SK-N-SH (cell line): ENCODE measurements around the gene KRT84. TPM values are rescaled to one million over a fixed set of nuclear protein-coding genes. Genes with fewer than 3 reads are reported as not detected.

ENCODE experiments used
- CTCF ChIA-PET: fragments of 300-600, 350-600 bp; formaldehyde crosslinking; extraction: SDS; loops from one replicate; lab custom pipeline; 2021; lab: Yijun Ruan, JAX
- POLR2A ChIA-PET: fragments of 350-600 bp; sonication (Branson Sonifier 250); formaldehyde crosslinking; extraction: SDS; loops from one replicate; lab custom pipeline; 2020; ENCODE audit warnings: antibody characterized with exemption, inconsistent platforms; lab: Yijun Ruan, JAX
- DNase-seq: peaks from one replicate; pipeline ENCODE4 v3.0.0; 2012
- H2AFZ ChIP-seq: fragments of 200-600 bp; sonication (generic); 2 replicates; pipeline ENCODE4 v1.8.1; 2016; ENCODE audit warnings: antibody characterized with exemption, mild to moderate bottlenecking, low read depth
- H3F3A ChIP-seq: fragments of 200-600 bp; sonication (generic); replicated peaks from 2 replicates; pipeline ENCODE3; 2016; ENCODE audit warnings: antibody characterized with exemption, mild to moderate bottlenecking; ENCODE audit not compliant: insufficient read depth
- H3K27ac ChIP-seq, 2 experiments: fragments of 200-500 bp in 1 of 2; fragments of 200-600 bp in 1 of 2; sonication (Bioruptor generic) in 1 of 2; sonication (generic), shearing (Covaris generic) in 1 of 2; 2 replicates each; pipeline versions ENCODE4 v1.5.1 to v1.6.1; 2014 to 2016; ENCODE audit warnings: low read depth in 2 of 2, inconsistent platforms in 1 of 2, low read length in 1 of 2, mild to moderate bottlenecking in 1 of 2, mixed read lengths in 1 of 2
- H3K27me3 ChIP-seq: fragments of 200-600 bp; sonication (generic), shearing (Covaris generic); 2 replicates; pipeline ENCODE4 v1.6.1; 2016; ENCODE audit warnings: mixed run types; ENCODE audit not compliant: insufficient read depth
- H3K36me3 ChIP-seq, 2 experiments: fragments of 200-500 bp in 1 of 2; fragments of 200-600 bp in 1 of 2; sonication (Bioruptor generic) in 1 of 2; sonication (generic) in 1 of 2; replicated peaks in 1 of 2; 2 replicates each; pipeline versions ENCODE3 to v1.5.1; 2014 to 2016; ENCODE audit warnings: low read length in 1 of 2, mild to moderate bottlenecking in 1 of 2; ENCODE audit not compliant: insufficient read depth in 2 of 2, control insufficient read depth in 1 of 2
- H3K4me1 ChIP-seq, 2 experiments: fragments of 200-500 bp in 1 of 2; fragments of 200-600 bp in 1 of 2; sonication (Bioruptor generic) in 1 of 2; sonication (generic), shearing (Covaris generic) in 1 of 2; 2 replicates each; pipeline versions ENCODE4 v1.5.1 to v1.6.1; 2014 to 2016; ENCODE audit warnings: low read depth in 1 of 2, low read length in 1 of 2, mixed run types in 1 of 2; ENCODE audit not compliant: insufficient read depth in 2 of 2, control insufficient read depth in 1 of 2
- H3K4me2 ChIP-seq: fragments of 200-600 bp; sonication (generic), shearing (Covaris generic); 2 replicates; pipeline ENCODE4 v1.6.1; 2017; ENCODE audit warnings: mixed run types
- H3K4me3 ChIP-seq, 2 experiments: fragments of 200-500 bp in 1 of 2; fragments of 200-600 bp in 1 of 2; sonication (Bioruptor generic) in 1 of 2; sonication (generic), shearing (Covaris generic) in 1 of 2; 2 replicates each; pipeline versions ENCODE4 v1.5.1 to v1.8.1; 2014 to 2016; ENCODE audit warnings: low read depth in 2 of 2, inconsistent platforms in 1 of 2, low read length in 1 of 2, mild to moderate bottlenecking in 1 of 2, mixed read lengths in 1 of 2, moderate library complexity in 1 of 2
- H3K79me2 ChIP-seq: fragments of 200-600 bp; sonication (generic); 2 replicates; pipeline ENCODE4 v1.8.1; 2017; ENCODE audit warnings: mild to moderate bottlenecking; ENCODE audit not compliant: insufficient read depth
- H3K9ac ChIP-seq: fragments of 200-600 bp; sonication (generic); 2 replicates; pipeline ENCODE4 v1.6.1; 2017; ENCODE audit warnings: mixed run types
- H3K9me2 ChIP-seq: fragments of 200-600 bp; sonication (generic); 2 replicates; pipeline ENCODE4 v1.6.1; 2017; ENCODE audit warnings: mixed run types
- H3K9me3 ChIP-seq: fragments of 200-600 bp; sonication (generic); 2 replicates; pipeline ENCODE4 v1.6.1; 2017; ENCODE audit warnings: mixed run types, mild to moderate bottlenecking, moderate library complexity
- H4K20me1 ChIP-seq: fragments of 200-600 bp; sonication (generic); 2 replicates; pipeline ENCODE4 v1.6.1; 2017; ENCODE audit warnings: mild to moderate bottlenecking, mixed run types; ENCODE audit not compliant: insufficient read depth
- CHD2 ChIP-seq: fragments of 150-350 bp; IDR thresholded peaks from 2 replicates; pipeline ENCODE4 v1.6.1; 2018; ENCODE audit warnings: low read length; ENCODE audit not compliant: partially characterized antibody
- CTCF ChIP-seq: fragments of 200-600 bp; sonication (generic); IDR thresholded peaks from 2 replicates; pipeline ENCODE4 v1.6.1; 2017; ENCODE audit warnings: antibody characterized with exemption, mild to moderate bottlenecking, moderate library complexity
- ELF1 ChIP-seq: IDR thresholded peaks from 2 replicates; pipeline ENCODE4 v1.4.0; 2012
- EZH2phosphoT487 ChIP-seq: fragments of 200-600 bp; sonication (generic); IDR thresholded peaks from 2 replicates; pipeline ENCODE4 v1.6.1; 2017; ENCODE audit warnings: low read depth, mixed run types, mild to moderate bottlenecking, antibody characterized with exemption, moderate library complexity, borderline replicate concordance
- FOSL2 ChIP-seq: IDR thresholded peaks from 2 replicates; pipeline ENCODE4 v1.4.0; 2012; ENCODE audit warnings: low read depth, mild to moderate bottlenecking, moderate library complexity, borderline replicate concordance
- FOXJ3 ChIP-seq: sonication (generic); formaldehyde crosslinking; IDR thresholded peaks from 2 replicates; pipeline ENCODE4 v1.5.1; 2020; ENCODE audit warnings: mild to moderate bottlenecking, missing genetic modification reagents
- GABPA ChIP-seq: IDR thresholded peaks from 2 replicates; pipeline ENCODE4 v1.4.0; 2012; ENCODE audit warnings: low read depth, mild to moderate bottlenecking
- MXI1 ChIP-seq: IDR thresholded peaks from 2 replicates; pipeline ENCODE4 v1.6.1; 2012; ENCODE audit warnings: mild to moderate bottlenecking, low read depth, low read length, improper control_type of control experiment
- REST ChIP-seq: IDR thresholded peaks from 2 replicates; pipeline ENCODE4 v1.6.1; 2012; ENCODE audit warnings: mild to moderate bottlenecking, low read depth, low read length, moderate library complexity
- RFX5 ChIP-seq: IDR thresholded peaks from 2 replicates; pipeline ENCODE4 v1.6.1; 2012; ENCODE audit warnings: mild to moderate bottlenecking, improper control_type of control experiment, low read length
- RXRA ChIP-seq: IDR thresholded peaks from 2 replicates; pipeline ENCODE4 v1.4.0; 2012; ENCODE audit warnings: low read depth, mild to moderate bottlenecking, borderline replicate concordance
- SMC3 ChIP-seq: IDR thresholded peaks from 2 replicates; pipeline ENCODE4 v1.6.1; 2012; ENCODE audit warnings: low read depth, low read length, improper control_type of control experiment
- USF1 ChIP-seq: IDR thresholded peaks from 2 replicates; pipeline ENCODE4 v1.4.0; 2012; ENCODE audit warnings: low read depth, borderline replicate concordance
- USF2 ChIP-seq: fragments of 150-350 bp; IDR thresholded peaks from 2 replicates; pipeline ENCODE4 v1.6.1; 2017; ENCODE audit warnings: antibody characterized with exemption, low read length, low read depth, borderline replicate concordance
- ZBTB33 ChIP-seq: IDR thresholded peaks from 2 replicates; pipeline ENCODE4 v1.4.0; 2012; ENCODE audit warnings: low read depth, borderline replicate concordance
- WGBS: methylation state at CpG from one replicate; pipeline ENCODE4 v1.1.6; 2017; ENCODE audit warnings: low lambda C conversion rate; 5-methylcytosine and 5-hydroxymethylcytosine counted together
- polyA plus RNA-seq, 3 experiments: library from polyadenylated mRNA; depleted of rRNA; stranded (reverse); fragments of >200 nt; gene quantifications; 2 replicates each; pipeline ENCODE4 v1.2.3, GENCODE V29; 2012

KRT84 gene
- polyA plus RNA-seq, 1 of the 3 experiments (the other 2 are of a cell fraction) = not detected

GRCh38 chr12:52434081-52434733 is 48.8 kb upstream of the KRT84 start, which contains the start of gene KRT75:
Gene KRT75 (minus strand): TSS chr12:52434371. CDS start chr12:52434304, 67 bp downstream.
- CTCF ChIA-PET = interaction anchor here (0.6 to 1.1 kb wide), 2 partner anchors 43 to 152 kb away, joined by 3 read pairs; no protein-coding TSS in a partner anchor

More at GRCh38 chr12:52434081-52434733, 48.8 kb upstream of the KRT84 start, which contains the start of gene KRT75:
- no peaks in the 10 kb centered on the region for H3K79me2 ChIP-seq
- H3K4me1 ChIP-seq = peaks cover 0 to 9% of the 10 kb centered on the region in 2 experiments; a peak in 1 of 4 replicates
- no peaks in the 10 kb centered on the region for H3F3A ChIP-seq
- H3K27ac ChIP-seq = no peak within 1 kb of the TSS
- H3K36me3 ChIP-seq = no peaks in the 10 kb centered on the region
- no peaks in the 10 kb centered on the region for H4K20me1 ChIP-seq
- H3K4me3 ChIP-seq = no peak within 1 kb of the TSS
- H3K27me3 ChIP-seq = peaks cover 36% of the 10 kb centered on the region; the same call in 1 of the 2 replicates
- H3K9me2 ChIP-seq = no peaks in the 10 kb centered on the region
- POLR2A ChIA-PET = no interaction called here
- no peak for TF ChIP-seq RXRA
- no peak for TF ChIP-seq SMC3
- no peak for TF ChIP-seq RFX5
- TF ChIP-seq MXI1 = no peak
- no peak for TF ChIP-seq ZBTB33
- TF ChIP-seq CHD2 = no peak
- TF ChIP-seq USF2 = no peak
- TF ChIP-seq ELF1 = no peak
- no peak for TF ChIP-seq CTCF
- no peak for TF ChIP-seq FOXJ3 (CRISPR knock-in tag)
- TF ChIP-seq FOSL2 = no peak
- TF ChIP-seq EZH2phosphoT487 = no peak
- no peak for TF ChIP-seq USF1
- TF ChIP-seq REST = no peak
- no peak for TF ChIP-seq GABPA
- no peak for DNase-seq
- no peak within 1 kb of the TSS for H3K4me2 ChIP-seq
- no peak within 1 kb of the TSS for H3K9ac ChIP-seq
- 50% methylated on average over 19 of the region's 20 CpGs for WGBS
- no peaks in the 10 kb centered on the region for H3K9me3 ChIP-seq
- H2AFZ ChIP-seq = no peak within 1 kb of the TSS
